HCT116 (cell line): Measurements from ENCODE around the gene PBXIP1. TPM values are rescaled to one million over a fixed set of nuclear protein-coding genes. Genes with fewer than 3 reads are reported as not detected.
A peak's percentile ranks its signal among the peaks of the same experiment; 100 is the strongest.

ENCODE experiments used
- ATAC-seq: fragments of 200-7000 bp; cut with Tn5 transposase; 2 replicates; pipeline ENCODE4 v1.9.1; 2020; ENCODE audit warnings: mild to moderate bottlenecking, moderate library complexity
- BruUV-seq: library from RNA; stranded (reverse); fragments of 400-500 nt; replicated peaks from 2 replicates; lab custom pipeline; 2021; lab: Mats Ljungman, UMichigan
- CTCF ChIA-PET: fragments of 300-600 bp; sonication (Branson Sonifier 250); formaldehyde crosslinking; loops from one replicate; lab custom pipeline; 2021; ENCODE audit warnings: antibody characterized with exemption; lab: Charles Lee
- POLR2A ChIA-PET: fragments of 300-600, 350-600 bp; sonication (Branson Sonifier 250); formaldehyde crosslinking; loops from one replicate; lab custom pipeline; 2021; ENCODE audit warnings: antibody characterized with exemption; lab: Charles Lee
- RAD21 ChIA-PET, 2 experiments: fragments of 300-600 bp; sonication (Branson Sonifier 250); formaldehyde crosslinking; loops; one replicate each; lab custom pipeline; 2023; ENCODE audit warnings: low total read pairs in 2 of 2; ENCODE audit not compliant: uncharacterized antibody in 2 of 2, unreplicated experiment in 2 of 2, low non-redundant PET in 1 of 2; lab: Charles Lee
- DNase-seq: peaks from one replicate; pipeline ENCODE4 v3.0.0-alpha.2; 2010; ENCODE audit warnings: low read depth, low spot score
- H2AFZ ChIP-seq: fragments of 200-600 bp; shearing (Covaris generic), sonication (generic); 2 replicates; pipeline ENCODE4 v1.6.1; 2017; ENCODE audit warnings: low read depth, mixed run types, mixed read lengths, antibody characterized with exemption, low read length; ENCODE audit not compliant: poor library complexity, severe bottlenecking
- H3K27ac ChIP-seq: 2 replicates; pipeline ENCODE4 v1.5.1; 2012; ENCODE audit warnings: low read depth, low read length
- H3K27me3 ChIP-seq: fragments of 200-600 bp; sonication (generic); 2 replicates; pipeline ENCODE4 v1.6.1; 2016; ENCODE audit warnings: mixed run types, low read length, mixed read lengths; ENCODE audit not compliant: insufficient read depth
- H3K36me3 ChIP-seq, 2 experiments: fragments of 200-500 bp in 1 of 2; fragments of 200-600 bp in 1 of 2; sonication (Bioruptor generic) in 1 of 2; sonication (generic) in 1 of 2; 2 replicates each; pipeline versions ENCODE4 v1.5.1 to v1.6.1; 2014 to 2016; ENCODE audit warnings: low read length in 2 of 2, inconsistent platforms in 1 of 2, mixed read lengths in 1 of 2, mixed run types in 1 of 2; ENCODE audit not compliant: insufficient read depth in 2 of 2, control insufficient read depth in 1 of 2
- H3K4me1 ChIP-seq, 2 experiments: fragments of 200-600 bp in 1 of 2; sonication (generic) in 1 of 2; 2 replicates each; pipeline versions ENCODE4 v1.5.1 to v1.6.1; 2012 to 2017; ENCODE audit warnings: low read length in 2 of 2, inconsistent platforms in 1 of 2, mild to moderate bottlenecking in 1 of 2, mixed read lengths in 1 of 2, mixed run types in 1 of 2, moderate library complexity in 1 of 2; ENCODE audit not compliant: insufficient read depth in 2 of 2, control insufficient read depth in 1 of 2
- H3K4me2 ChIP-seq: fragments of 200-600 bp; sonication (generic); 2 replicates; pipeline ENCODE4 v1.6.1; 2017; ENCODE audit warnings: mixed run types, low read length, mixed read lengths
- H3K4me3 ChIP-seq, 2 experiments: fragments of 200-600 bp in 1 of 2; sonication (generic) in 1 of 2; replicated peaks in 1 of 2; 2 replicates each; pipeline ENCODE4 v1.5.1; 2011 to 2016; ENCODE audit warnings: low read length in 2 of 2, control low read depth in 1 of 2, low read depth in 1 of 2, mild to moderate bottlenecking in 1 of 2, mixed read lengths in 1 of 2, mixed run types in 1 of 2
- H3K79me2 ChIP-seq: fragments of 200-600 bp; sonication (generic); 2 replicates; pipeline ENCODE4 v1.6.1; 2017; ENCODE audit warnings: mild to moderate bottlenecking, mixed run types, low read length, moderate library complexity, mixed read lengths; ENCODE audit not compliant: insufficient read depth
- H3K9ac ChIP-seq: fragments of 200-600 bp; sonication (generic); 2 replicates; pipeline ENCODE4 v1.6.1; 2016; ENCODE audit warnings: low read length, mixed read lengths
- H3K9me2 ChIP-seq: fragments of 200-600 bp; sonication (generic), shearing (Covaris generic); 2 replicates; pipeline ENCODE4 v1.6.1; 2017; ENCODE audit warnings: mixed run types, mild to moderate bottlenecking, moderate library complexity; ENCODE audit not compliant: insufficient read depth
- H3K9me3 ChIP-seq, 2 experiments: fragments of 200-500 bp in 1 of 2; fragments of 200-600 bp in 1 of 2; sonication (Bioruptor generic) in 1 of 2; sonication (generic) in 1 of 2; 2 replicates each; pipeline ENCODE4 v1.6.1; 2014 to 2017; ENCODE audit warnings: low read length in 2 of 2, mixed read lengths in 2 of 2, inconsistent platforms in 1 of 2, low read depth in 1 of 2, mild to moderate bottlenecking in 1 of 2, mixed run types in 1 of 2, moderate library complexity in 1 of 2; ENCODE audit not compliant: control insufficient read depth in 1 of 2, insufficient read depth in 1 of 2
- H4K20me1 ChIP-seq: fragments of 200-600 bp; sonication (generic), shearing (Covaris generic); 2 replicates; pipeline ENCODE4 v1.6.1; 2017; ENCODE audit warnings: mixed run types, mild to moderate bottlenecking, moderate library complexity; ENCODE audit not compliant: insufficient read depth
- CBX3 ChIP-seq: IDR thresholded peaks from 2 replicates; pipeline ENCODE4 v1.6.1; 2012; ENCODE audit warnings: low read depth
- CTCF ChIP-seq, 3 experiments: fragments of 200-600 bp in 1 of 3; sonication (generic) in 1 of 3; IDR thresholded peaks in 2 of 3; conservative IDR thresholded peaks in 1 of 3; 2 replicates each; pipeline ENCODE4 v1.5.1; 2012 to 2017; ENCODE audit warnings: low read depth in 2 of 3, low read length in 2 of 3, antibody characterized with exemption in 1 of 3, borderline replicate concordance in 1 of 3, control low read depth in 1 of 3, mild to moderate bottlenecking in 1 of 3, mixed read lengths in 1 of 3, mixed run types in 1 of 3, moderate library complexity in 1 of 3; ENCODE audit not compliant: insufficient read depth in 1 of 3
- EGR1 ChIP-seq: IDR thresholded peaks from 2 replicates; pipeline ENCODE4 v1.6.1; 2012; ENCODE audit warnings: low read depth
- JUND ChIP-seq: IDR thresholded peaks from 2 replicates; pipeline ENCODE4 v1.6.1; 2012
- MAX ChIP-seq: IDR thresholded peaks from 2 replicates; pipeline ENCODE4 v1.6.1; 2012
- POLR2A ChIP-seq: IDR thresholded peaks from 2 replicates; pipeline ENCODE4 v1.7.0; 2011; ENCODE audit warnings: borderline replicate concordance; ENCODE audit not compliant: insufficient read depth, insufficient read length; ENCODE audit errors: extremely low read depth
- POLR2AphosphoS5 ChIP-seq: IDR thresholded peaks from 2 replicates; pipeline ENCODE4 v1.6.1; 2011; ENCODE audit warnings: mild to moderate bottlenecking, low read depth, low read length, moderate library complexity
- RAD21 ChIP-seq: IDR thresholded peaks from 2 replicates; pipeline ENCODE4 v1.6.1; 2012; ENCODE audit warnings: low read depth, mild to moderate bottlenecking
- SIN3A ChIP-seq: IDR thresholded peaks from 2 replicates; pipeline ENCODE4 v1.6.1; 2012; ENCODE audit warnings: low read depth
- TCF7L2 ChIP-seq: IDR thresholded peaks from 2 replicates; pipeline ENCODE4 v1.7.0; 2011; ENCODE audit warnings: borderline replicate concordance, inconsistent platforms; ENCODE audit not compliant: insufficient read depth, insufficient read length; ENCODE audit errors: extremely low read depth
- YY1 ChIP-seq: IDR thresholded peaks from 2 replicates; pipeline ENCODE4 v1.6.1; 2011; ENCODE audit warnings: low read length, low read depth, moderate library complexity, mild to moderate bottlenecking; ENCODE audit not compliant: insufficient replicate concordance; ENCODE audit errors: extremely low read depth
- ZFX ChIP-seq: fragments of 450-650 bp; IDR thresholded peaks from 2 replicates; pipeline ENCODE4 v1.6.1; 2017
- ZNF274 ChIP-seq: fragments of 200-500 bp; sonication (Bioruptor generic); IDR thresholded peaks from 2 replicates; pipeline ENCODE4 v1.6.1; 2014; ENCODE audit warnings: mild to moderate bottlenecking, low read depth, low read length, inconsistent platforms
- intact Hi-C: fragments of 100-400 bp; cut with micrococcal nuclease; formaldehyde crosslinking; loops from 2 replicates; pipeline ENCODE4 v1.10.0; 2022
- total RNA-seq: library from RNA; stranded (reverse); gene quantifications from one replicate; pipeline ENCODE4 v1.2.1, GENCODE V29; 2021; ENCODE audit not compliant: unreplicated experiment
- TF ChIP-seq, protein P1 (sequence below): IDR thresholded peaks from 2 replicates; pipeline ENCODE4 v1.6.1; 2012
- TF ChIP-seq, protein P2 (sequence below): IDR thresholded peaks from 2 replicates; pipeline ENCODE4 v1.6.1; 2011; ENCODE audit warnings: mild to moderate bottlenecking, low read length, moderate library complexity; ENCODE audit not compliant: insufficient replicate concordance; ENCODE audit errors: extremely low read depth

PBXIP1 gene
- total RNA-seq, 1 experiment from 2014 or later, result 12.6 TPM

DNA sequence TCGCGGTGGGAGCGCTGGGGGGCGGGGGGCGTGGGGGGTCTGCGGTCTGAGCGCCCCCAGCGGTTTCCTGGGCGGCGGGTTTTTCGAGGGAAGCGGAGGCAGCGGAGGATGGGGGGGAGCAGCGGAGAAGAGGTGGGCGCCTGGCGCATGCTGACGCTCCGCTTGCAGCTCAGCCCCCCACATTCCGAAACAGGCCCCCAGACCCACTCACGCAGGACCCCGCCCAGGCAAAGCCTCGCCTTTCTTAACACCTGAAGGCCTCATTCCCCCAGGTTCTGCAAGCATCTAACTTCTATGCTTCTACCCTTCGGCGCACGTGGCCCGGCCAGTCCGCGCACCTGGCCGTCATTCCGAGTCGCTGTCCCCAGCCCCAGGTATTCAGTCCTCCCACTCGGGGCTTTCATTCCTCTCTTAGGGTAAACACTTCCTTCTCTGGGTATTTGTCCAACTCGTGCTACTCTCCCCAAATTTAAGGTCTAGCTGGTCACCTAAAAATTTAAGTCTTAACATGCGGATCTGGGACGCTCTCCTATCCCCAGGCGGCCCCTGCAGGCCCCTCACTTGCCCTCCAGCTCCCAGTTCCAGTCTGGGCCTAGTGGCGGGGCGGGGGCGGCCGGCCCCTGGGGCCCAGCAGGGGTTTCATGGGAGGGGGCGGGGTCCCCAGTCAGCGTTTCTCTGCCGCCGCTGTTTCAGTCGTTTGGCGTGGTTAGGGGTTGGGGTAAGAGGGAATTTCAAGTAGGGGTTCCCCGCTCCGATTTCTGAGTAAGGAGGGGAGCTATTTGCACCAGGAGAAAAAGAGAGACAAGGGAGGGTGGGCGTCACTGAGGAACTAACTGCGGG, 43.9 kb upstream of the PBXIP1 start:
- Histone ChIP-seq H3K27ac (peak overlapping the region; percentile 99), H3K27me3 (no peaks in the 10 kb centered on the region), H4K20me1 (no peaks in the 10 kb centered on the region), H3K9me2 (no peaks in the 10 kb centered on the region), H2AFZ (no peak overlapping the region), H3K36me3 (no peaks in the 10 kb centered on the region), H3K4me2 (peak overlapping the region; percentile 96), H3K4me1 (peaks cover 28 to 60% of the 10 kb centered on the region in 2 experiments), H3K9me3 (no peaks in the 10 kb centered on the region), H3K9ac (peak overlapping the region; percentile 91), H3K79me2 (peaks cover 22% of the 10 kb centered on the region), H3K4me3 (peak overlapping the region; percentile 85 to 98)
- CTCF ChIA-PET, result interaction anchor here (1.0 to 2.6 kb wide), 19 partner anchors 10 to 555 kb away, joined by 3 to 25 read pairs (median 5); partner anchors contain the start of genes ADAM15, FLAD1, PBXIP1 and PYGO2
- intact Hi-C loops, result loop anchor here (2.0 to 5.0 kb wide), 3 partner anchors 37 to 441 kb away; partner anchors contain the start of genes ADAM15, PYGO2 and UBE2Q1
- RAD21 ChIA-PET, result interaction anchor here in 1 of 2 experiments (0.6 to 1.7 kb wide), 3 partner anchors 26 to 39 kb away, joined by 3 to 5 read pairs (median 4); partner anchors contain the start of gene PYGO2
- ATAC-seq (no peak), DNase-seq (no peak)
- TSS peak; percentile 46 for BruUV-seq
- TF ChIP-seq JUND (no peak), MAX (no peak), POLR2A (peak; percentile 49), EGR1 (no peak), RAD21 (no peak), CBX3 (no peak), SIN3A (no peak), CTCF (IDR thresholded peaks at IDR 0.05 in 2 of 3, conservative IDR thresholded peaks at IDR 0.05 in 1 of 3; ENCODE audit: borderline replicate concordance in 1 of 3, insufficient read depth in 1 of 3, low read depth in 2 of 3, low read length in 2 of 3) (no peak), YY1 (peak; percentile 2), ZNF274 (no peak), ZFX (peak; percentile 71; the same call in 1 of the 2 replicates), POLR2AphosphoS5 (peak; percentile 34; the same call in 1 of the 2 replicates), TCF7L2 (no peak)
- TF ChIP-seq, protein P1, sequence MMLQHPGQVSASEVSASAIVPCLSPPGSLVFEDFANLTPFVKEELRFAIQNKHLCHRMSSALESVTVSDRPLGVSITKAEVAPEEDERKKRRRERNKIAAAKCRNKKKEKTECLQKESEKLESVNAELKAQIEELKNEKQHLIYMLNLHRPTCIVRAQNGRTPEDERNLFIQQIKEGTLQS, result no peak
- TF ChIP-seq, protein P2, sequence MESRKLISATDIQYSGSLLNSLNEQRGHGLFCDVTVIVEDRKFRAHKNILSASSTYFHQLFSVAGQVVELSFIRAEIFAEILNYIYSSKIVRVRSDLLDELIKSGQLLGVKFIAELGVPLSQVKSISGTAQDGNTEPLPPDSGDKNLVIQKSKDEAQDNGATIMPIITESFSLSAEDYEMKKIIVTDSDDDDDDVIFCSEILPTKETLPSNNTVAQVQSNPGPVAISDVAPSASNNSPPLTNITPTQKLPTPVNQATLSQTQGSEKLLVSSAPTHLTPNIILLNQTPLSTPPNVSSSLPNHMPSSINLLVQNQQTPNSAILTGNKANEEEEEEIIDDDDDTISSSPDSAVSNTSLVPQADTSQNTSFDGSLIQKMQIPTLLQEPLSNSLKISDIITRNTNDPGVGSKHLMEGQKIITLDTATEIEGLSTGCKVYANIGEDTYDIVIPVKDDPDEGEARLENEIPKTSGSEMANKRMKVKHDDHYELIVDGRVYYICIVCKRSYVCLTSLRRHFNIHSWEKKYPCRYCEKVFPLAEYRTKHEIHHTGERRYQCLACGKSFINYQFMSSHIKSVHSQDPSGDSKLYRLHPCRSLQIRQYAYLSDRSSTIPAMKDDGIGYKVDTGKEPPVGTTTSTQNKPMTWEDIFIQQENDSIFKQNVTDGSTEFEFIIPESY, result no peak
- POLR2A ChIA-PET, result interaction anchor here (0.9 to 2.5 kb wide), 7 partner anchors 12 to 29 kb away, joined by 3 to 22 read pairs (median 4); partner anchors contain the start of genes FLAD1 and SHC1
